Neural cell (in vitro differentiated cells): ENCODE results near the gene FAM98C.
"Not testable (repeated sequence)": the region's sequence is repeated elsewhere in the genome, so short reads cannot be mapped to it uniquely, and the experiment has no call there.

ENCODE experiments used
- CTCF ChIP-seq: fragments of 450-650 bp; IDR thresholded peaks from 2 replicates; pipeline ENCODE4 v1.5.1; 2014; ENCODE audit warnings: antibody characterized with exemption, mild to moderate bottlenecking, moderate library complexity; ENCODE audit not compliant: poor library complexity, severe bottlenecking
- EP300 ChIP-seq: fragments of 450-650 bp; conservative IDR thresholded peaks from 2 replicates; pipeline ENCODE4 v1.6.1; 2014; ENCODE audit warnings: antibody characterized with exemption, mild to moderate bottlenecking, moderate library complexity; ENCODE audit not compliant: poor library complexity, severe bottlenecking
- EZH2 ChIP-seq: fragments of 200-600, 300-800 bp; shearing (Covaris generic), sonication (generic); IDR thresholded peaks from 2 replicates; pipeline ENCODE4 v1.6.1; 2014; ENCODE audit warnings: antibody characterized with exemption, low read length, borderline replicate concordance, mild to moderate bottlenecking; ENCODE audit not compliant: insufficient read depth, poor library complexity, severe bottlenecking
- MXI1 ChIP-seq: fragments of 450-650 bp; conservative IDR thresholded peaks from 2 replicates; pipeline ENCODE4 v1.6.1; 2014; ENCODE audit warnings: antibody characterized with exemption, mild to moderate bottlenecking; ENCODE audit not compliant: poor library complexity, severe bottlenecking
- POLR2AphosphoS5 ChIP-seq: IDR thresholded peaks from 2 replicates; pipeline ENCODE4 v1.6.1; 2012

- not testable (repeated sequence) for TF ChIP-seq CTCF, MXI1, POLR2AphosphoS5, EZH2, EP300
Observed at GRCh38 chr19:38410407-38410806, 7.5 kb downstream of the FAM98C start.
